ENCODE measurements around the gene IQUB. TPM values are rescaled to one million over a fixed set of nuclear protein-coding genes. Genes with fewer than 3 reads are reported as not detected.
"Not testable (repeated sequence)": the region's sequence is repeated elsewhere in the genome, so short reads cannot be mapped to it uniquely, and the experiment has no call there.

IQUB gene
- total RNA-seq, 1 donor from 2014 or later, result 0.98 TPM

DNA sequence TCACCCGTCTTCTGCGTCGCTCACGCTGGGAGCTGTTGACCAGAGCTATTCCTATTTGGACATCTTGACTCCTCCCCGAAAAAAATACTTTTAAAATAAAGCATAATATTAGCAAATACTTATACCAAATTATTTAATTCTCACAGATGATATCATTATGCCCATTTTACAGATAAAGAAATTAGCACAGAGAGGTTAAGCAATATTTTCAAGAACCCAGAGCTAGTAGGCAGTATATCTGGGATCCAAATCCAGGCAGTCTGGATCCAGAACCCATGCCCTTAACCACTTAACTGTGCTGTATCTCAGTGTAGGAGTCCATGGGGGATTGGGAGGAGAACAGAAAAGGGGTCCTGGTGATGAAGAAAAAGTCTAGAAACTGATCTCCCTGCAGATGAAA, 6.1 kb downstream of the IQUB start:
- TF ChIP-seq, protein P1, sequence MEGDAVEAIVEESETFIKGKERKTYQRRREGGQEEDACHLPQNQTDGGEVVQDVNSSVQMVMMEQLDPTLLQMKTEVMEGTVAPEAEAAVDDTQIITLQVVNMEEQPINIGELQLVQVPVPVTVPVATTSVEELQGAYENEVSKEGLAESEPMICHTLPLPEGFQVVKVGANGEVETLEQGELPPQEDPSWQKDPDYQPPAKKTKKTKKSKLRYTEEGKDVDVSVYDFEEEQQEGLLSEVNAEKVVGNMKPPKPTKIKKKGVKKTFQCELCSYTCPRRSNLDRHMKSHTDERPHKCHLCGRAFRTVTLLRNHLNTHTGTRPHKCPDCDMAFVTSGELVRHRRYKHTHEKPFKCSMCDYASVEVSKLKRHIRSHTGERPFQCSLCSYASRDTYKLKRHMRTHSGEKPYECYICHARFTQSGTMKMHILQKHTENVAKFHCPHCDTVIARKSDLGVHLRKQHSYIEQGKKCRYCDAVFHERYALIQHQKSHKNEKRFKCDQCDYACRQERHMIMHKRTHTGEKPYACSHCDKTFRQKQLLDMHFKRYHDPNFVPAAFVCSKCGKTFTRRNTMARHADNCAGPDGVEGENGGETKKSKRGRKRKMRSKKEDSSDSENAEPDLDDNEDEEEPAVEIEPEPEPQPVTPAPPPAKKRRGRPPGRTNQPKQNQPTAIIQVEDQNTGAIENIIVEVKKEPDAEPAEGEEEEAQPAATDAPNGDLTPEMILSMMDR (IDR thresholded peaks at IDR 0.05; ENCODE audit: partially characterized antibody, unreplicated experiment), result no peak
- Mint-ChIP-seq H3K9me3 (ENCODE audit: unreplicated experiment) (peaks cover 2% of the 10 kb centered on the region), H3K27ac (ENCODE audit: unreplicated experiment) (peak overlapping the region; percentile 83), H3K4me1 (ENCODE audit: low read depth, unreplicated experiment) (peaks cover 7% of the 10 kb centered on the region), H3K4me3 (ENCODE audit: unreplicated experiment) (peak overlapping the region; percentile 70), H3K27me3 (ENCODE audit: unreplicated experiment) (peaks cover 1% of the 10 kb centered on the region), H3K36me3 (ENCODE audit: unreplicated experiment) (peaks cover 6% of the 10 kb centered on the region)
- no peak for DNase-seq

DNA sequence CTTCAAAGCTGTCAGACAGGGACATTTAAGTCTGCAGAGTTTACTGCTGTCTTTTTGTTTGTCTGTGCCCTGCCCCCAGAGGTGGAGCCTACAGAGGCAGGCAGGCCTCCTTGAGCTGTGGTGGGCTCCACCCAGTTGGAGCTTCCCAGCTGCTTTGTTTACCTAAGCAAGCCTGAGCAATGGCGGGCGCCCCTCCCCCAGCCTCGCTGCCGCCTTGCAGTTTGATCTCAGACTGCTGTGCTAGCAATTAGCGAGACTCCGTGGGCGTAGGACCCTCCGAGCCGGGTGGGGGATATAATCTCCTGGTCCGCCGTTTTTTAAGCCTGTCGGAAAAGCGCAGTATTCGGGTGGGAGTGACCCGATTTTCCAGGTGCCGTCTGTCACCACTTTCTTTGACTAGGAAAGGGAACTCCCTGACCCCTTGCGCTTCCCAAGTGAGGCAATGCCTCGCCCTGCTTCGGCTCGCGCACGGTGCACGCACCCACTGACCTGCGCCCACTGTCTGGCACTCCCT, 6.6 kb downstream of the IQUB start:
- not testable (repeated sequence) for H3K4me1 Mint-ChIP-seq (ENCODE audit: low read depth, unreplicated experiment); H3K27me3 Mint-ChIP-seq (ENCODE audit: unreplicated experiment); DNase-seq; H3K9me3 Mint-ChIP-seq (ENCODE audit: unreplicated experiment); H3K36me3 Mint-ChIP-seq (ENCODE audit: unreplicated experiment)
- peak overlapping the region; percentile 83 for H3K27ac Mint-ChIP-seq (ENCODE audit: unreplicated experiment)
- peak overlapping the region; percentile 70 for H3K4me3 Mint-ChIP-seq (ENCODE audit: unreplicated experiment)

DNA sequence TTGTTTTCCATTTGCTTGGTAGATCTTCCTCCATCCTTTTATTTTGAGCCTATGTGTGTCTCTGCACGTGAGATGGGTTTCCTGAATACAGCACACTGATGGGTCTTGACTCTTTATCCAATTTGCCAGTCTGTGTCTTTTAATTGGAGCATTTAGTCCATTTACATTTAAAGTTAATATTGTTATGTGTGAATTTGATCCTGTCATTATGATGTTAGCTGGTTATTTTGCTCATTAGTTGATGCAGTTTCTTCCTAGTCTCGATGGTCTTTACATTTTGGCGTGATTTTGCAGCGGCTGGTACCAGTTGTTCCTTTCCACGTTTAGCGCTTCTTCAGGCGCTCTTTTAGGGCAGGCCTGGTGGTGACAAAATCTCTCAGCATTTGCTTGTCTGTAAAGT, 7.9 kb downstream of the IQUB start:
- H3K36me3 Mint-ChIP-seq (ENCODE audit: unreplicated experiment); DNase-seq; H3K27ac Mint-ChIP-seq (ENCODE audit: unreplicated experiment); H3K4me1 Mint-ChIP-seq (ENCODE audit: low read depth, unreplicated experiment); H3K27me3 Mint-ChIP-seq (ENCODE audit: unreplicated experiment); H3K9me3 Mint-ChIP-seq (ENCODE audit: unreplicated experiment); H3K4me3 Mint-ChIP-seq (ENCODE audit: unreplicated experiment): not testable (repeated sequence)

DNA sequence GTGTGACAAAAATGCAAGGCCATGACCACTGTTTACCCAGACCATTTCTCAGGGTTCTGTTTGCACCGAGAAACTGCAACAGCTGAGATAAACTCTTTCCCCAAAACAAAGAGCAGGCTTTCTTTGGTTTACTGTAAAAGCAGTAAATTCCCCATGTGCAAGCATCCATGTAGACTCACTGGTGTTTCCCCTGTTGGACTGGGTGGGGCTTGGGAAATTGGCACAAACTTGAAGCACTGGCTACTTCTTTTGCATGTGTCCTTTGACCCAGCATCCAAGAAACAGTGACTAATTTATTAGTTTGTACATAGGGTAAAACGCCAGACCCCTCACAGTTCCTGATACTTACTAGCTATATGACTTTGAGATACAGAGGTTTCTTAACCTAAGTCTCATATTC, 12.3 kb downstream of the IQUB start:
- peaks cover 5% of the 10 kb centered on the region for H3K36me3 Mint-ChIP-seq (ENCODE audit: unreplicated experiment)
- DNase-seq, result no peak
- no peaks in the 10 kb centered on the region for H3K4me1 Mint-ChIP-seq (ENCODE audit: low read depth, unreplicated experiment)
- H3K27me3 Mint-ChIP-seq (ENCODE audit: unreplicated experiment), result no peaks in the 10 kb centered on the region
- no peak overlapping the region for H3K4me3 Mint-ChIP-seq (ENCODE audit: unreplicated experiment)
- TF ChIP-seq, protein P1 (IDR thresholded peaks at IDR 0.05; ENCODE audit: partially characterized antibody, unreplicated experiment), result no peak
- H3K27ac Mint-ChIP-seq (ENCODE audit: unreplicated experiment), result no peak overlapping the region
- H3K9me3 Mint-ChIP-seq (ENCODE audit: unreplicated experiment), result peaks cover 2% of the 10 kb centered on the region

DNA sequence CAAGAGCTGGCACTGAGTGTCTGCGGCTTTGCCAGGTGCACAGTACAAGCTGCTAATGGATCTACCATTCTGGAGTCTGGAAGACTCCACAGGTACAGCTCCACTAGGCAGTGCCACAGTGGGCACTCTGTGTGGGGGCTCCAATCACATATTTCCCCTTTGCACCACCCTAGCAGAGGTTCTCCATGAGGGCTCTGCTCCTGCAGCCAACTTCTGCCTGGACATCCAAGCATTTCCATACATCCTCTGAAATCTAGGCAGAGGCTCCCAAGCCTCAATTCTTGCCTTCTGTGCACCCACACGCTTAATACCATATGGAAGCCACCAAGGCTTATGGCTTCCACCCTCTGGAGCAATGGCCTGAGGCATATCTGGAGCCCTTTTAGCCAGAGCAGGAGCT, 29.2 kb downstream of the IQUB start:
- H3K4me1 Mint-ChIP-seq (ENCODE audit: low read depth, unreplicated experiment), result no peaks in the 10 kb centered on the region
- TF ChIP-seq, protein P1 (IDR thresholded peaks at IDR 0.05; ENCODE audit: partially characterized antibody, unreplicated experiment), result no peak
- H3K27me3 Mint-ChIP-seq (ENCODE audit: unreplicated experiment), result no peaks in the 10 kb centered on the region
- H3K4me3 Mint-ChIP-seq (ENCODE audit: unreplicated experiment), result no peak overlapping the region
- H3K27ac Mint-ChIP-seq (ENCODE audit: unreplicated experiment), result no peak overlapping the region
- peaks cover 2% of the 10 kb centered on the region for H3K9me3 Mint-ChIP-seq (ENCODE audit: unreplicated experiment)
- H3K36me3 Mint-ChIP-seq (ENCODE audit: unreplicated experiment), result peaks cover 7% of the 10 kb centered on the region
- no peak for DNase-seq

DNA sequence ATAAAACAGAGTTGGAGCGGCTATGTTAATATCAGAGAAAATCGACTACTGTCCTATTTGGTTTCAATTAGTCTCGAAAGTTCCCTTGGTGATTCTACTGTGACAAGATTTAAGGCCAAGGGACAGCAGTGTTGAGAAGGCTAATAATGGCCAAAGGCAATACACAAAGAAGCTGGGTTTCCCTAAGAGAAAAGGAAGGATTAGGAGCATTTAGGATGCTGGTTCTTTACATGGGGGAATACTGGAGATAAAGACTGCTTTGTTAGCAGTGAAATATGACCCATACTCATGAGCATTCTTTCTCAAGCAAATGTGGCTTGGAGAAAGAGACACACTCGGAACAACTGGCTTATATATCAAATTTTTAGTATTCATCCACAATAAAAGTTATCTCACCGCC, 32.2 kb downstream of the IQUB start:
- Mint-ChIP-seq H3K9me3 (ENCODE audit: unreplicated experiment) (peaks cover 2% of the 10 kb centered on the region), H3K27me3 (ENCODE audit: unreplicated experiment) (no peaks in the 10 kb centered on the region), H3K36me3 (ENCODE audit: unreplicated experiment) (peaks cover 7% of the 10 kb centered on the region), H3K27ac (ENCODE audit: unreplicated experiment) (no peak overlapping the region), H3K4me1 (ENCODE audit: low read depth, unreplicated experiment) (peaks cover 12% of the 10 kb centered on the region), H3K4me3 (ENCODE audit: unreplicated experiment) (no peak overlapping the region)
- no peak for DNase-seq
- TF ChIP-seq, protein P1 (IDR thresholded peaks at IDR 0.05; ENCODE audit: partially characterized antibody, unreplicated experiment), result no peak
